Glomerular endothelial cell (primary cell): ENCODE measurements around the gene HASPIN. TPM values are rescaled to one million over a fixed set of nuclear protein-coding genes. Genes with fewer than 3 reads are reported as not detected.
"Not testable (repeated sequence)": the region's sequence is repeated elsewhere in the genome, so short reads cannot be mapped to it uniquely, and the experiment has no call there.

Source experiments
- DNase-seq: peaks from one replicate; pipeline ENCODE4 v3.0.0-alpha.2; 2011; ENCODE audit warnings: low read depth, low spot score; ENCODE audit errors: extremely low read depth
- total RNA-seq: library from RNA; depleted of rRNA; stranded (reverse); fragments of >200 nt; gene quantifications from 2 replicates; pipeline ENCODE4 v1.2.3, GENCODE V29; 2015

Gene HASPIN
- total RNA-seq, 1 donor from 2014 or later = 6.3 TPM

- no peak for DNase-seq
Observed at GRCh38 chr17:3695723-3696411, 27.8 kb upstream of the HASPIN start, which contains the start of gene P2RX5. Gene P2RX5, minus strand, starts transcription at chr17:3696155. Its CDS starts 150 bp downstream, at chr17:3696005.

GRCh38 chr17:3697103-3697476, 26.6 kb upstream of the HASPIN start:
- no peak for DNase-seq

GRCh38 chr17:3698139-3698538, 25.6 kb upstream of the HASPIN start:
- DNase-seq = no peak

GRCh38 chr17:3699951-3700350, 23.8 kb upstream of the HASPIN start:
- DNase-seq = no peak

GRCh38 chr17:3702041-3702539, 21.6 kb upstream of the HASPIN start:
- not testable (repeated sequence) for DNase-seq

GRCh38 chr17:3704931-3705717, 18.6 kb upstream of the HASPIN start:
- no peak for DNase-seq

GRCh38 chr17:3705718-3705984, 18.1 kb upstream of the HASPIN start:
- not testable (repeated sequence) for DNase-seq

GRCh38 chr17:3708366-3708765, 15.3 kb upstream of the HASPIN start:
- DNase-seq = no peak

- no peak for DNase-seq
Observed at GRCh38 chr17:3710951-3711383, 12.7 kb upstream of the HASPIN start.

- DNase-seq = no peak
Observed at GRCh38 chr17:3712811-3713463, 10.8 kb upstream of the HASPIN start.

- no peak for DNase-seq
Observed at GRCh38 chr17:3715296-3715695, 8.4 kb upstream of the HASPIN start.

GRCh38 chr17:3718201-3718600, 5.5 kb upstream of the HASPIN start:
- no peak for DNase-seq

GRCh38 chr17:3719265-3719664, 4.4 kb upstream of the HASPIN start:
- DNase-seq = no peak

GRCh38 chr17:3722716-3723115, 987 bp upstream of the HASPIN start:
- DNase-seq = no peak

GRCh38 chr17:3723188-3723555, 531 bp upstream of the HASPIN start:
- DNase-seq = no peak

- DNase-seq = no peak
Observed at GRCh38 chr17:3724378-3725077, 825 bp downstream of the HASPIN start.

GRCh38 chr17:3727041-3727440, 3.3 kb downstream of the HASPIN start:
- DNase-seq = no peak

GRCh38 chr17:3728099-3728498, 4.4 kb downstream of the HASPIN start:
- DNase-seq = not testable (repeated sequence)

GRCh38 chr17:3729881-3730280, 6.2 kb downstream of the HASPIN start:
- no peak for DNase-seq

- no peak for DNase-seq
Observed at GRCh38 chr17:3730881-3731429, 7.3 kb downstream of the HASPIN start.

- DNase-seq = no peak
Observed at GRCh38 chr17:3732210-3732621, 8.5 kb downstream of the HASPIN start.
